Ectodermal cell (in vitro differentiated cells): Measurements from ENCODE around the gene SLC25A43.

ENCODE experiments used
- H3K27ac ChIP-seq: 2 replicates; pipeline ENCODE4 v1.7.0; 2013; ENCODE audit warnings: mild to moderate bottlenecking, low read depth, low read length; ENCODE audit not compliant: insufficient read depth, poor library complexity, severe bottlenecking
- H3K27me3 ChIP-seq: 2 replicates; pipeline ENCODE4 v1.7.0; 2013; ENCODE audit warnings: mild to moderate bottlenecking, low read length; ENCODE audit not compliant: insufficient read depth, control insufficient read depth, poor library complexity, severe bottlenecking
- H3K36me3 ChIP-seq: one replicate; pipeline ENCODE4 v1.7.0; 2013; ENCODE audit warnings: low read length; ENCODE audit not compliant: control insufficient read depth, insufficient read depth
- H3K4me1 ChIP-seq: one replicate; pipeline ENCODE4 v1.7.0; 2013; ENCODE audit warnings: low read length; ENCODE audit not compliant: control insufficient read depth, insufficient read depth
- H3K4me3 ChIP-seq: 2 replicates; pipeline ENCODE4 v1.7.0; 2013; ENCODE audit warnings: low read depth, low read length, control low read depth; ENCODE audit not compliant: insufficient read depth
- H3K9me3 ChIP-seq: 2 replicates; pipeline ENCODE4 v1.7.0; 2013; ENCODE audit warnings: mild to moderate bottlenecking, low read length, moderate library complexity; ENCODE audit not compliant: control insufficient read depth
- WGBS, 2 experiments: methylation state at CpG; one replicate each; pipeline ENCODE4 v1.1.7; 2013; ENCODE audit warnings: missing lambda C conversion rate in 2 of 2; 5-methylcytosine and 5-hydroxymethylcytosine counted together

Gene SLC25A43

DNA sequence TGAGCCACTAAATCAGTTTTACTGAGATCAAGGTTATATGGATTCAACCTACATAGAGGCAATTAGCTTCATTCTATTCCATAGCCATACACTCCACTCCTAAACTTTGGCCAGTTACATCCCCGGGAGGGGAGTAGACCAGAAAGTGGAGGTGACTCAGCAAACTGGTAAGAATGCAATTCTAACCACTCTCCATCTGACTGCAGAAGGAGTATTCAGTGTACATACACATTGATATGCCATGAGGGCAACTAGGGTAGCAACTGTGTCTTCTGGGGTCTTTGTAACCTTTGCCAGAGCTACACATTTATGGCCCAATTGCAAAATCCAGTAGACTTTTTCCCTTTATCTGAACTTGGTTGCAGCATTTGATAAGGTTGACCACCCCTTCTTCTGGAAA lies 7.6 kb downstream of the SLC25A43 start:
- WGBS, 2 experiments: 100% methylated on average over 1 of the region's 1 CpG; no CpG with 5 or more reads in 1 of the 2 experiments

DNA sequence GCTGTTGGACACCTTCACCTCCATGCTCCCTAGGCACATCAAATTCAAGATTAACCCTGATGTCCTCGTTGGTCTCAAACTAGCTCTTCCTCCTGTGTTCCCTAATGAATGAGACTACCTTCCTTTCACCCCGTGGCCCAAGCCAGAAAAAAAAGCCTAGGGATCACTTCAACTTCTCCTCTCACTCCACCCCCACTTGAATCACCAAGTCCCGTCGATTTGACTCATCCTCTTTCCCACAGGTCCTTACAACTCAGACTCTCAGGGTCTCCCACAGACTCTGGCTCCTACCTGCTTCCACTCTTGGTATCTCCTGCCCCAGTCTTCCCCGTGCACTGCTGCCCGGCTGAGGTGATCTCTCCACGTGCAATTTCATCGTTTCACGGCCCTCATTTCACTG lies 8.5 kb downstream of the SLC25A43 start:
- no peaks in the 10 kb centered on the region for H3K27me3 ChIP-seq
- no peaks in the 10 kb centered on the region for H3K36me3 ChIP-seq
- no peak overlapping the region for H3K27ac ChIP-seq
- WGBS, 2 experiments: 88 to 89% methylated on average over 9 of the region's 9 CpGs
- peaks cover 4% of the 10 kb centered on the region for H3K4me1 ChIP-seq
- H3K4me3 ChIP-seq: no peak overlapping the region
- H3K9me3 ChIP-seq: no peaks in the 10 kb centered on the region

More for the DNA sequence above, 7.6 kb downstream of the SLC25A43 start:
- H3K9me3 ChIP-seq: no peaks in the 10 kb centered on the region
- peaks cover 4% of the 10 kb centered on the region for H3K4me1 ChIP-seq
- no peak overlapping the region for H3K4me3 ChIP-seq
- no peaks in the 10 kb centered on the region for H3K27me3 ChIP-seq
- no peak overlapping the region for H3K27ac ChIP-seq
- no peaks in the 10 kb centered on the region for H3K36me3 ChIP-seq

GRCh38 chrX:119410027-119410819 lies 11.1 kb downstream of the SLC25A43 start:
- peaks cover 4% of the 10 kb centered on the region for H3K4me1 ChIP-seq
- H3K4me3 ChIP-seq: no peak overlapping the region
- no peak overlapping the region for H3K27ac ChIP-seq
- no peaks in the 10 kb centered on the region for H3K27me3 ChIP-seq
- 85 to 86% methylated on average over 12 to 14 of the region's 15 CpGs for WGBS, 2 experiments
- H3K9me3 ChIP-seq: no peaks in the 10 kb centered on the region
- no peaks in the 10 kb centered on the region for H3K36me3 ChIP-seq

- Histone ChIP-seq H3K4me3 (no peak overlapping the region), H3K9me3 (no peaks in the 10 kb centered on the region), H3K4me1 (peaks cover 4% of the 10 kb centered on the region), H3K27me3 (no peaks in the 10 kb centered on the region), H3K27ac (no peak overlapping the region), H3K36me3 (no peaks in the 10 kb centered on the region)
- WGBS, 2 experiments: 91 to 92% methylated on average over 3 of the region's 3 CpGs
Observed at GRCh38 chrX:119410854-119411253, 11.7 kb downstream of the SLC25A43 start.

GRCh38 chrX:119411959-119412358 lies 12.8 kb downstream of the SLC25A43 start:
- H3K27me3 ChIP-seq: no peaks in the 10 kb centered on the region
- WGBS, 2 experiments: 86 to 90% methylated on average over 5 of the region's 7 CpGs
- peaks cover 4% of the 10 kb centered on the region for H3K4me1 ChIP-seq
- H3K9me3 ChIP-seq: no peaks in the 10 kb centered on the region
- no peak overlapping the region for H3K4me3 ChIP-seq
- no peaks in the 10 kb centered on the region for H3K36me3 ChIP-seq
- H3K27ac ChIP-seq: no peak overlapping the region

DNA sequence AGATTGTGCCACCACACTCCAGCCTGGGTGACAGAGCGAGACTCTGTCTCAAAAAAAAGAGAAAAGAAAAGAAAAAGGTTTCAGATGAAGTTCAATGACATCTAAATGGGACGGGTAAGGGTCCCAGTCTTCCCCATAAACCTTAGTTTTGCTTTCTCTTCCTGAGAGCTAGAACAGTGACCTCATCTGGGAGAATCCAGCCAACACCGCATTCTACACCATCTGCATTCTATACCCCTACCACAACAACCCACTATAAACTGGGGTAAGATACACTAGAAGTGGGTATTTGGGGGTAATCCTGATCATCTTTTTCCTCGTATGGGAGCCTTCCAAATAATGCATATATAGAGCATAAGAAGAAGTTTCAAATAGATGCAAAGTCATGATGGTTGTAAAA lies 18.2 kb downstream of the SLC25A43 start:
- Histone ChIP-seq H3K27ac (no peak overlapping the region), H3K36me3 (no peaks in the 10 kb centered on the region), H3K4me1 (no peaks in the 10 kb centered on the region), H3K27me3 (no peaks in the 10 kb centered on the region), H3K9me3 (no peaks in the 10 kb centered on the region), H3K4me3 (no peak overlapping the region)
- WGBS, 2 experiments: 89 to 90% methylated on average over 2 of the region's 4 CpGs

DNA sequence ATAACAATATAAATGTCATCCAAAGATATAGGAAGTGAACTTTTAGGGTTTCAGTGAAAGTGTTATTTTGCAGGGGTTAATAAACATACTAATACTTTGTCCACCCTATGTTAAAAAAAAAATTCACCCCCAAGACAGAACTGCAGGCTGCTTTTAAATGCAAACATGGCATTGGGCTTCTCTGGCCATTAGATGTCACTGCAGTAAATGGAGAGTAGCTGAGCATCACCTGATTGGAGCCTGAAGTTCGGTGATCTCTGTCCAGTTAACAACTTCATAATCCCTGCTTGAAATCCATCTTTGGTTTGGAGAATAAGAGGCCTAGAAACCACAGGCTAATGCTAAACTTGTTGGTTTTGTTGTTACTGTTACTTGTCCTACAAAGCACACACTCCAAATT lies 18.7 kb downstream of the SLC25A43 start:
- 80 to 86% methylated on average over 1 of the region's 1 CpG for WGBS, 2 experiments
- Histone ChIP-seq H3K9me3 (no peaks in the 10 kb centered on the region), H3K4me1 (no peaks in the 10 kb centered on the region), H3K4me3 (no peak overlapping the region), H3K27me3 (no peaks in the 10 kb centered on the region), H3K27ac (no peak overlapping the region), H3K36me3 (no peaks in the 10 kb centered on the region)

DNA sequence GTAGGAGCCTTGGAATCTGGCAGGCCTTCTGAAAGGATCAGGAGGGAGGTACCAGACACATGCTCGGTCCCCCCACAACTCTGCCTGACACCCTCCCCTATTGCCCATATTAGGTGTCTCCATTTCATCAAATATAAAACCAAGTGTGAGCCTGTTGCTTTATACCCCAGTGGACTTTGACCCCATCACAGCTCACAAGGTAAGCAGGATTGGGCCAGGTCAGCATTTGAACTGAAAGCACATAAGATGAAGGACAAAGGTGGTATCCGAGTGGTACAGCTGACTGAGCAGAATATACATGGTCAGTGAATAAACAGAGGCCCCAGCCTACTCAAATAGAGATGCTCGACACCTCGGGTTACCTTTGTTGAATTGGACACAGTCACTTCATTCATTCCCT lies 20.0 kb downstream of the SLC25A43 start:
- H3K4me3 ChIP-seq: no peak overlapping the region
- no peaks in the 10 kb centered on the region for H3K27me3 ChIP-seq
- H3K36me3 ChIP-seq: no peaks in the 10 kb centered on the region
- no peak overlapping the region for H3K27ac ChIP-seq
- no peaks in the 10 kb centered on the region for H3K9me3 ChIP-seq
- WGBS, 2 experiments: 92 to 96% methylated on average over 4 of the region's 4 CpGs
- H3K4me1 ChIP-seq: no peaks in the 10 kb centered on the region

GRCh38 chrX:119419898-119420297 lies 20.8 kb downstream of the SLC25A43 start:
- H3K36me3 ChIP-seq: no peaks in the 10 kb centered on the region
- H3K4me3 ChIP-seq: no peak overlapping the region
- no peaks in the 10 kb centered on the region for H3K4me1 ChIP-seq
- no peaks in the 10 kb centered on the region for H3K9me3 ChIP-seq
- WGBS, 2 experiments: 94 to 98% methylated on average over 2 of the region's 2 CpGs
- H3K27me3 ChIP-seq: no peaks in the 10 kb centered on the region
- H3K27ac ChIP-seq: no peak overlapping the region

DNA sequence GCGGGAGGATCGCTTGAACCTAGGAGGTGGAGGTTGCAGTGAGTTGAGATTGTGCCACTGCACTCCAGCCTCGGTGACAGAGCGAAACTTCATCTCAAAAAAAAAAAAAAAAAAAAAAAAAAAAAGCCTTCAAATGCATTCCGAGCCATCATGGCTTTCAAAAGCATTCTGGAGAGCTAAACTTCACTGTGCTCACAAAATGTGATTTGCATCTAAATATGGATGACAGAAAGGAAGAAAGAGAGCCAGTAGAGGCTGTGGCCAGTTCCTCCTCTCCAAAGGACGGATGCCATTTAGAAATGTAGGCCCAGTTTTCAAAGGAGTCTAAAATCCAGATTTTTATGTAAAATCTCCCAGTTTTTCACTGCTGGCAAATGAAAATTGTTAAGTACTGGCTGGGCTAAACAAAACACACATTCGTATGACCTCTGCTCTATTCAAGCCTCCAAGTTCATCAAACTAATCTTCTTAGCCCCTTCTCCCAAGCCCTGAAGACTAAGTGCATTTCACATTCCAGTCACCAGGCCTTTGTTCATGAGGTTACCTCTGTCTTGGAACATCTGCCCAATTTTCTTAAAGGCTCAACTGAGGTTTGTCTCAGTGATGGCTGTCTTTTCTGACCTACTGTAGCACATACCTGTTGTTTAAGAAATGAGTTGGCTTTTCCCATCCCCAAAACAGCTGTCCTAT lies 22.0 kb downstream of the SLC25A43 start:
- H3K36me3 ChIP-seq: no peaks in the 10 kb centered on the region
- WGBS, 2 experiments: 70 to 84% methylated on average over 7 of the region's 7 CpGs
- H3K4me3 ChIP-seq: no peak overlapping the region
- no peaks in the 10 kb centered on the region for H3K4me1 ChIP-seq
- H3K27me3 ChIP-seq: no peaks in the 10 kb centered on the region
- H3K27ac ChIP-seq: no peak overlapping the region
- no peaks in the 10 kb centered on the region for H3K9me3 ChIP-seq
